A673 (cell line): ENCODE measurements around the gene RYR1. TPM values are rescaled to one million over a fixed set of nuclear protein-coding genes. Genes with fewer than 3 reads are reported as not detected.
A peak's percentile ranks its signal among the peaks of the same experiment; 100 is the strongest.

Source experiments
- BruUV-seq: library from RNA; stranded (reverse); fragments of 400-500 nt; replicated peaks from 2 replicates; lab custom pipeline; 2021; lab: Mats Ljungman, UMichigan
- CTCF ChIA-PET: fragments of 300-600 bp; sonication (Branson Sonifier 250); formaldehyde crosslinking; loops from one replicate; lab custom pipeline; 2022; ENCODE audit warnings: antibody characterized with exemption; lab: Charles Lee
- POLR2A ChIA-PET: fragments of 300-600 bp; sonication (Branson Sonifier 250); formaldehyde crosslinking; loops from one replicate; lab custom pipeline; 2022; ENCODE audit warnings: antibody characterized with exemption; ENCODE audit not compliant: low non-redundant PET; lab: Charles Lee
- DNase-seq: peaks from one replicate; pipeline ENCODE4 v3.0.0-alpha.2; 2015; ENCODE audit warnings: low spot score
- H3K27ac ChIP-seq: fragments of 200-600 bp; sonication (generic); 2 replicates; pipeline ENCODE4 v1.5.1; 2016; ENCODE audit warnings: mixed run types, low read depth, mild to moderate bottlenecking, mixed read lengths, antibody characterized with exemption, low read length; ENCODE audit not compliant: poor library complexity, severe bottlenecking
- H3K27me3 ChIP-seq: fragments of 200-600 bp; sonication (generic); replicated peaks from 2 replicates; pipeline ENCODE4 v1.6.1; 2017; ENCODE audit warnings: mixed run types, low read depth, mild to moderate bottlenecking, mixed read lengths, antibody characterized with exemption, low read length; ENCODE audit not compliant: insufficient read depth, poor library complexity
- H3K36me3 ChIP-seq: fragments of 200-600 bp; sonication (generic); 2 replicates; pipeline ENCODE4 v1.6.1; 2016; ENCODE audit warnings: mixed run types, mild to moderate bottlenecking, mixed read lengths, antibody characterized with exemption, low read length; ENCODE audit not compliant: insufficient read depth, poor library complexity, severe bottlenecking
- H3K4me1 ChIP-seq: fragments of 200-600 bp; sonication (generic); 2 replicates; pipeline ENCODE4 v1.6.1; 2017; ENCODE audit warnings: mixed run types, mild to moderate bottlenecking, mixed read lengths, antibody characterized with exemption, low read length; ENCODE audit not compliant: insufficient read depth, poor library complexity, severe bottlenecking
- H3K4me3 ChIP-seq: fragments of 200-600 bp; sonication (generic); 2 replicates; pipeline ENCODE4 v1.5.1; 2016; ENCODE audit warnings: low read depth, mixed run types, mild to moderate bottlenecking, mixed read lengths, low read length; ENCODE audit not compliant: poor library complexity, severe bottlenecking
- H3K9me3 ChIP-seq: fragments of 200-600 bp; sonication (generic); 2 replicates; pipeline ENCODE4 v1.6.1; 2016; ENCODE audit warnings: mixed run types, low read depth, mild to moderate bottlenecking, mixed read lengths, antibody characterized with exemption, low read length; ENCODE audit not compliant: poor library complexity, severe bottlenecking
- CTCF ChIP-seq: fragments of 300-800, 200-600 bp; sonication (generic); conservative IDR thresholded peaks from 2 replicates; pipeline ENCODE4 v1.5.1; 2017; ENCODE audit warnings: low read depth, mild to moderate bottlenecking, antibody characterized with exemption, low read length, moderate library complexity, mixed read lengths
- EZH2 ChIP-seq: fragments of 200-600 bp; sonication (generic); IDR thresholded peaks from 2 replicates; pipeline ENCODE4 v1.6.1; 2017; ENCODE audit warnings: borderline replicate concordance, low read depth, mild to moderate bottlenecking, mixed read lengths, antibody characterized with exemption, low read length; ENCODE audit not compliant: poor library complexity, severe bottlenecking
- intact Hi-C: fragments of 100-400 bp; cut with micrococcal nuclease; formaldehyde crosslinking; loops from one replicate; pipeline ENCODE4 v1.10.0; 2022; ENCODE audit not compliant: unreplicated experiment
- total RNA-seq: library from RNA; stranded (reverse); gene quantifications from 2 replicates; pipeline ENCODE4 v1.2.3, GENCODE V29; 2021

Gene RYR1
- total RNA-seq, 1 experiment from 2014 or later, result 0.28 TPM

DNA sequence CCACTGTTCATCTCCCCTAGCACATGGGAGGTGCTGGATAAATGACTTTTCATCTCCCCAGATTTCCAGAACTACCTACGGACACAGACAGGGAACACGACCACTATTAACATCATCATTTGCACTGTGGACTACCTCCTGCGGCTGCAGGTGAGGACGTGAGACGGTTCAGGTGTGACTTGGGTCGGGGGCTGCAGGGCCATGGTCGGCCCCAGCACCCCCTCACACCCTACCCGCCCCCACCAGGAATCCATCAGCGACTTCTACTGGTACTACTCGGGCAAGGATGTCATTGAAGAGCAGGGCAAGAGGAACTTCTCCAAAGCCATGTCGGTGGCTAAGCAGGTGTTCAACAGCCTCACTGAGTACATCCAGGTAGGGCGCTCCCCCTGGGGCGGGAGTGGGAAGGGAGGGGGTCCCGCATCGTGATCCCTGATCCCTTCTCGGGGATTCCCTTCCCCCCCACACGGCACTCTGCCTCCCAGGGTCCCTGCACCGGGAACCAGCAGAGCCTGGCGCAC lies 109.9 kb downstream of the RYR1 start:
- no peak for TF ChIP-seq CTCF
- no peak for TF ChIP-seq EZH2
- no peaks in the 10 kb centered on the region for H3K36me3 ChIP-seq
- no TSS peak for BruUV-seq
- peaks cover 7% of the 10 kb centered on the region for H3K4me1 ChIP-seq
- ChIA-PET POLR2A (no interaction called here), CTCF (interaction anchor here (0.7 to 1.0 kb wide), 2 partner anchors 91 to 93 kb away, joined by 5 to 11 read pairs; no protein-coding TSS in a partner anchor)
- H3K4me3 ChIP-seq, result peak overlapping the region; percentile 39
- H3K27ac ChIP-seq, result no peak overlapping the region
- intact Hi-C loops, result loop anchor here (10.0 kb wide), 1 partner anchor 391 kb away; the partner anchor contains the start of genes MRPS12 and SARS2
- no peaks in the 10 kb centered on the region for H3K27me3 ChIP-seq
- H3K9me3 ChIP-seq, result no peaks in the 10 kb centered on the region
- no peak for DNase-seq

- DNase-seq, result peak; percentile 91
- Histone ChIP-seq H3K4me3 (peak overlapping the region; percentile 39), H3K27me3 (no peaks in the 10 kb centered on the region), H3K36me3 (no peaks in the 10 kb centered on the region), H3K4me1 (peaks cover 7% of the 10 kb centered on the region), H3K27ac (peak overlapping the region; percentile 55), H3K9me3 (no peaks in the 10 kb centered on the region)
- intact Hi-C loops, result loop anchor here (1.0 to 10.0 kb wide), 2 partner anchors 90 to 391 kb away; partner anchors contain the start of genes MRPS12 and SARS2
- POLR2A ChIA-PET, result interaction anchor here (0.5 kb wide), 1 partner anchor 285 kb away, joined by 6 read pairs; no protein-coding TSS in a partner anchor
- TF ChIP-seq CTCF (peak; percentile 69), EZH2 (no peak)
- CTCF ChIA-PET, result interaction anchor here (0.7 to 1.0 kb wide), 2 partner anchors 90 to 93 kb away, joined by 5 to 11 read pairs; no protein-coding TSS in a partner anchor
- no TSS peak for BruUV-seq
Measured at GRCh38 chr19:38543807-38544568, 110.5 kb downstream of the RYR1 start.

GRCh38 chr19:38544569-38545315 lies 111.3 kb downstream of the RYR1 start:
- peaks cover 7% of the 10 kb centered on the region for H3K4me1 ChIP-seq
- no peaks in the 10 kb centered on the region for H3K27me3 ChIP-seq
- no TSS peak for BruUV-seq
- ChIA-PET CTCF (interaction anchor here (1.0 kb wide), 1 partner anchor 92 kb away, joined by 5 read pairs; no protein-coding TSS in a partner anchor), POLR2A (interaction anchor here (0.5 kb wide), 1 partner anchor 285 kb away, joined by 6 read pairs; no protein-coding TSS in a partner anchor)
- intact Hi-C loops, result loop anchor here (1.0 to 10.0 kb wide), 2 partner anchors 90 to 390 kb away; partner anchors contain the start of genes MRPS12 and SARS2
- H3K36me3 ChIP-seq, result no peaks in the 10 kb centered on the region
- H3K9me3 ChIP-seq, result no peaks in the 10 kb centered on the region
- DNase-seq, result no peak
- H3K4me3 ChIP-seq, result peak overlapping the region; percentile 39
- peak overlapping the region; percentile 55 for H3K27ac ChIP-seq
- TF ChIP-seq CTCF (no peak), EZH2 (no peak)
